GM19455 (cell line): ENCODE results near the gene MTF1.
"Not testable (repeated sequence)": the region's sequence is repeated elsewhere in the genome, so short reads cannot be mapped to it uniquely, and the experiment has no call there.

Experiments used
- ATAC-seq: cut with Tn5 transposase; IDR thresholded peaks from one replicate; pipeline ENCODE4 v1.9.1; 2021; ENCODE audit not compliant: unreplicated experiment

Gene MTF1

GRCh38 chr1:37859507-37860345, at the start of gene MTF1:
Gene MTF1 (minus strand): TSS chr1:37859592. CDS start chr1:37857658, 1,934 bp downstream.
- peak; percentile 94 for ATAC-seq

- ATAC-seq: not testable (repeated sequence)
These were observed 49.1 kb upstream of the MTF1 start for GRCh38 chr1:37908531-37908930.

GRCh38 chr1:37907416-37908125, 48.2 kb upstream of the MTF1 start:
- not testable (repeated sequence) for ATAC-seq

GRCh38 chr1:37906591-37906990, 47.2 kb upstream of the MTF1 start:
- ATAC-seq: not testable (repeated sequence)

- ATAC-seq: no peak
These were observed 46.3 kb upstream of the MTF1 start for GRCh38 chr1:37905727-37906126.

- not testable (repeated sequence) for ATAC-seq
These were observed 44.5 kb upstream of the MTF1 start for GRCh38 chr1:37903921-37904320.

- ATAC-seq: no peak
These were observed 43.6 kb upstream of the MTF1 start for GRCh38 chr1:37902983-37903382.

- no peak for ATAC-seq
These were observed 42.5 kb upstream of the MTF1 start for GRCh38 chr1:37901893-37902225.

- no peak for ATAC-seq
These were observed 42.0 kb upstream of the MTF1 start for GRCh38 chr1:37901191-37901892.

- not testable (repeated sequence) for ATAC-seq
These were observed 38.2 kb upstream of the MTF1 start for GRCh38 chr1:37897563-37897962.

GRCh38 chr1:37893673-37894072, 34.3 kb upstream of the MTF1 start:
- ATAC-seq: no peak

GRCh38 chr1:37892151-37893047, 33.0 kb upstream of the MTF1 start:
- no peak for ATAC-seq

GRCh38 chr1:37890378-37891014, 31.1 kb upstream of the MTF1 start:
- ATAC-seq: no peak

- no peak for ATAC-seq
These were observed 28.8 kb upstream of the MTF1 start for GRCh38 chr1:37888022-37888700.

GRCh38 chr1:37884145-37884544, 24.8 kb upstream of the MTF1 start:
- no peak for ATAC-seq

GRCh38 chr1:37883671-37884070, 24.3 kb upstream of the MTF1 start:
- no peak for ATAC-seq

GRCh38 chr1:37879865-37880264, 20.5 kb upstream of the MTF1 start:
- no peak for ATAC-seq

- no peak for ATAC-seq
These were observed 18.7 kb upstream of the MTF1 start for GRCh38 chr1:37878071-37878470.

GRCh38 chr1:37875833-37876232, 16.4 kb upstream of the MTF1 start:
- no peak for ATAC-seq

GRCh38 chr1:37872692-37873091, 13.3 kb upstream of the MTF1 start:
- no peak for ATAC-seq
